GM21360 (cell line): ENCODE measurements around the gene PARD3B.

Experiments used
- ATAC-seq: cut with Tn5 transposase; IDR thresholded peaks from one replicate; pipeline ENCODE4 v1.9.1; 2021; ENCODE audit warnings: mild to moderate bottlenecking, moderate library complexity; ENCODE audit not compliant: unreplicated experiment

Gene PARD3B

DNA sequence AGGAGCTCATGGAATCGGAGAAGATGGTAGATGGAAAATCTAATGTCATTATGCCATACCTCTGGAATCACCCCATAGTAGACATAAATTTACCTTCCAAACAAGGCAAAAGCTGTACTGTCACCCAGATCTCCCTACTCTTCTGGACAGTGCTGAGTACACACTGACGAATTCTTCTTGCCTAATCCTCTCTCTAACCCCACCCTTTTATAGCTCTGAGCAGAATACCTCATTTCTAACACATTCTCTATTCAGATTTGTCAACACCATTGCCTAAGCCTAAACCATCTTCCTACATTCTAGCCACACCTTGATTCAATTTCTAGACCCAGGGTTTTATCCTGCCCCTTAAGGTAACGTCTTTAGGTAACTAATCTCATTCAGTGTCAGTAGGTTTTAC lies 816.0 kb downstream of the PARD3B start:
- ATAC-seq = no peak

DNA sequence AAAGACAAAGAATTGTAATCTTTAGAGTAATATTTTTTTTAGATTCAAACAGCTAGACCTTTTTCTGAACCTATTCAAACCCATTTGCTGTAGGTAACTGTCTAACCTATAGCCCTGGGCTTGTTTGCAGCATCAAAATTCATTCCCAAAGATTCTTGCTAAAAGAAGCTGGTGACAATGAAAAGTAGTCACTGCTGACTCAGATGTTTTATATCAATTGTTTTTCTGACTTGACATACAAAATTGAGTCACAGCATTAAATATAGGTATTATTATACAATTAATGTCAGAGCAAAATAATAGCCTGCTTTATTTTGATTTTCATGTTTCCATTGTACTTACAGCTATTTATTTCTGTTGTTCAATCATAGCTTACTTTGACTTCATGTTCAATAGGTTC lies 816.7 kb downstream of the PARD3B start:
- no peak for ATAC-seq

DNA sequence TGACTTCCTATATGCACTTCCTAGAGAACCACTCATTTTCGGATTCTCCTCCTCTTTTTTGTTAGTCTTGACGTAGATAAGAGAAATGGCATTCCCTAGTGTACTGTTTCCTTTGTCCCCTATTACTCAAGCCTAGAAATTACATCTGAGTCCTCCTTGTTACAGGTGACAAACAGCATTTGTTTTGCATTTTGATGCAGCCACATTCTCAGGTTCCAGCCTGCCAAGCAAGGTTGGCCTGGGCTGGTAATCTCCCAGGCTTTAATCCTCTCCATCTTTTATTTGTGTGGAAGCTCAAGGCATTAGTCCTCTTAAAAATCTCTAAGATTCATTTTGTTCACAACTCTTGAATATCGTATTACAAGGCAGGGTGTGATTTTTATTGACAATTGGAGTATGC lies 819.0 kb downstream of the PARD3B start:
- no peak for ATAC-seq

DNA sequence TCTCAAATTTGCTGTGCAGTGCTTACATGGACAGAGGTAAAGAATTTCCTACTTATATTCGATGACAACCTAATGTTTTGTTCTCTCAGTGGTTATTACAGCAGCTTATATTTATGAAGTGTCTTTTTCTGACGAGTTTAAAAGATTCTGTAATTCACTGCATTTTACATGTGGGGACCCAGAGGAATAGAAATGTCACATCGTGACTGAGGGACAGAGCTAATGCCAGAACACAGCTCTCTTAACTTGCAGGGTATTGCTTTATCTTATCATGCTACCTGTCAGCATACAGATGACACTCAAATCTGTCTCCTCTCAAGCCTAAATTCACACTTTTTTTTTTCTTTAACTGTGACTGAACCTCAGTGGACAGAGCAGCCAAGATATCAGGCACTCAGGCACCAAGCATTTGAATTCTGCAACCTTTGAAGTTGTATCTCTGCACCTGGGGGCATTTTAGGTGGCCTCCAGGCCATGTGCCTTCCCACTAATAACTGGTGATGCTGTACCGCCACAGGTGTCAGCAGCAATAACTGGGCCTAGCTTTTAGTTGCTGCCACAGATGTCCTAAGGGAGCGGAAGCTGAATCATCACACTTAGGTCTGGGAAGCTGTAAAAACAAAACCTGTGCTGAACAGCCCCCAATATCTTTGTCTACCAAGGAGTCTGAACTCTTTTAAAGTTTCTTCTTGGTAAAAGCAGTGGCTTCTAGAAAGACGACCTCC lies 821.2 kb downstream of the PARD3B start:
- ATAC-seq = no peak

DNA sequence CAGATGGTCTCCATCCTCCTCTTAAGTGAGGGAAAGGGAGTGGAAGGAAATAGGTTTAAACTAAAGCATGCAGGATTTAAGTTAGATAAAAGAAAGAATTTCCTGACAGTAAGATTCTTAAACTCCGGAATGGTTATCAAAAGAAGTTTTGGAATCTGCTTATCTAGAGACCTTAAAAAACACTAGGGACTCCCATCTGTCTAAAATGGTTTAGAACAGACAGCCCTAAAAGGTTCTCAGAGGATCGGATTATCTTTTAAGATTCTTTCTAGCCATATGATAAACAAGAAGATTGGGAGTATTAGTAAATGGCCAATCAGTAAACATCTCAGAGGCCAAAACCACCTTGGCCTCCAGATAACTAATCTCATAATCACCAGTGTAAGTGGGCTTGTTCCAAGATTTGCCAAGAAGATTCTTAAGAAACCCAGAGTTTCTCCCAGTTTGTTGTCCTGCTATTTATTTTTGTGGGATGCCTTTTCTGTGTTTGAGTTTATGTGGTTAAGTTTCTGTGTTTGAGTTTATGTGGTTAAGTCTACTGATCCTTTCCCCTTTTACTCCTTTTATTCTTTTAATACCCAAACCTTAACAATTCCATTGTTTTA lies 822.2 kb downstream of the PARD3B start:
- ATAC-seq = no peak

DNA sequence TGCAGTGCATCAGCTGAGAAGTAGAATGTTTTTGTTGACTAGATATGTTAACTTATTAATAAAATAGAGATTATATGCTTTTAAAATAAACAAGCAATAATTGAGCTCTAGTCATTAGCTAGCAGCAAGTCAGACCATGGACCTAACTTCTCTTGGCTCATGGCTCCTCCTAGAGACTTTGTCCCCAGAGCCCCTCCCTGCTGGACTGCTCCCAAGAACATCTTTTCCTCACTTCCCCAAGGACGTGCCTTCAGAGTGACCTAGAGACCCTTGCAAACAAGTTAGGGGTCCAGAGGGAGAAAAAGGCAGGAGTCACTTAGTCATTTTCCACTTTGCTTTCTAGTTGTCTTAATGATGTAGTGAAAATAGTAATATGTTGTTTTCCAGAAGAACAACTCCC lies 824.5 kb downstream of the PARD3B start:
- ATAC-seq = no peak

DNA sequence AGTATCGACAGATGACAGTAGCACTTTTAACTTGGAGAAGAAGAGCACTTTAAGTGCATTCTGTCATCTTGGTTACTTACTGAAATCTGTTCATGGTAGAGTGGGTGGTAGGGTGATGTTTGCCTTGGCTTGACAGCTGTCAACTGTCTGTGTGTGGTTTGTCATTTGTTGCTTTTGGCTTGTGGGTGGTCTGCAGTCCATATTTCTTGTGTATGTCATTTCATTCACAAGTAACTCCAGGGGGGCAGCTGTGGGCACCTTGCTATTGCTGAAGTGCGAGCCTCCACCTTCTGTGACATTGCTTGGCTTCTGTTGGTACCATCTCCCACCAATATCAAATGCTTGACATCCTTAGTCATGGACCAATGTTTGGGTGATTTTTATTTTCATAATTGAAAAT lies 825.5 kb downstream of the PARD3B start:
- ATAC-seq = no peak

DNA sequence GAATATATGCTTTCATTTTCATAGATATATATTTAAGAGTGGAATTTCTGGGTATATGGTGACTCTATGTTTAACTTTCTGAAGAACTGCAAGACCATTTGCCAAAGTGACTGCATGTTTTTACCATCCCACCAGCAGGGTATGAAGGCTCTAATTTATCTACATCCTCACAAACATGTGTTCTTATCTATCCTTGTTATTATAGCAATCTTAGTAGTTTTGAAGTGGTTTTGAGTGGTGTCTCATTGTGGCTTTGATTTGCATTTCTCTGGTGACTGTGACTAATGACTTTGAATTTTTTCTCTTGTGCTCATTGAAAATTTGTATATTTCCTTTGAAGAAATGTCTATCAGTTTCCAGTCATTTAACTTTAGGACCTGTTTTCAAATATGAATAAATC lies 826.9 kb downstream of the PARD3B start:
- ATAC-seq = no peak

DNA sequence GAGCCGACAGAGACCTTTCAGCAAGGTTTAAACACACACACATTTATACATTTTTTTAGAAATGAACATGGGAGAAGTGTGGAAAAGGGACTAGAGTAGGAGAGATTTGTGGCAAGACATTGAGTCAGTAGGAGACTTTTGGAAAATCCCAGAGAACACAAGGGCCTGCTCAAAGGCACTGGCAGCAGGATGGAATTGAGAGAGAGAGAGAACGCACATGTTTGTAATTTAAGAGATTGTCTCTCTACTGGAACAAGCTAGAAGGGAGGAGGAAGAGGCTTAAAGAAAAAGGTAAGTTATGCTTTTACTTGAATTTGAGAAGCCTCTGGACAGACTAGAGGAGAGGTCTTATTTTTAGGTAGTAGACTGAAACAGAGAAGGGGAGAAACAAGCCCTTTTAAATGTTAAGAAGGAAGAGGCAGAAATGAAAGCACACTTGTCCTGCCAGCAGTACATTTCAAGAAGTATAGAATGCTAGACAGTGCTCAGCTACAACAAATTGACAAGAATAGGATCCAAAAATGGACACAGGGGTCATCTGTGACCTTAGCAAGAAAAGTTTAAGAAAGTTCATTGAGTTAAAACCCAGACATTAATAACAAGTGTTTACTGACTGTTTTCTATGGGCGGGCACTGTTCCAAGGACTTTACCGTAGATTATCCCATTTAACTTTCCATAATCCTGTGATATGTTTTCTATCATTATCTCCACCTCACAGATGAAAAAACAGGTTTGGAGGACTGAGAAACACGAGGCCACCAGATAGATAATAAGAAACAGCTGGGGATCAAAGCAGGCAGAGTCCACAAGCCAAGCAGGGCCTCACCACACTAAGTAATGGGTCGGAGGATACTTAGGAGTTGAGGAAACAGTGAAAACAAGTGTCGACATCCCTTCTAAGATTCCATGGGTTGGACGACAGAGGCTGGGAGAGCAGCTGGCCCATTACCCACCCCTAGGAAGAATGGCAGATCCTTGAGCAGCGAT lies 830.5 kb downstream of the PARD3B start:
- no peak for ATAC-seq

DNA sequence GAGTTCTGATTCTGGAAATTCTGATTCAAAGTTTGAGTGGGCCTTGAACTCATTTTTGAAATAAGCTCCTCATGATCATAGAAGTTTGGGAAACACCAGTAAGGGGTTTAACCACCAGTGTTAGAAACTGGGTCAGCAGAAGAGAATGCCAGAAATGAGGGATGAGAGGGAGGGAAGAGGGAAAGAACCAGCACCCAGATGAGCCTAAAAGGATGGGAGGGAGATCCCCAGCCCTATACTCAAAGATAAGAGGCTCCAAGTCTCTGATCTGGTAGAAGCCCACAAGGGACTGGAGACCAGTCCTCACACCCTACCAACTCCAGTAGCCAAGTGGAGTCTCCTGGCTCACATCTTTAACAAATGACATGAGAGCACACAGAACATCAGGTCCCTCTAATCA lies 832.0 kb downstream of the PARD3B start:
- no peak for ATAC-seq

DNA sequence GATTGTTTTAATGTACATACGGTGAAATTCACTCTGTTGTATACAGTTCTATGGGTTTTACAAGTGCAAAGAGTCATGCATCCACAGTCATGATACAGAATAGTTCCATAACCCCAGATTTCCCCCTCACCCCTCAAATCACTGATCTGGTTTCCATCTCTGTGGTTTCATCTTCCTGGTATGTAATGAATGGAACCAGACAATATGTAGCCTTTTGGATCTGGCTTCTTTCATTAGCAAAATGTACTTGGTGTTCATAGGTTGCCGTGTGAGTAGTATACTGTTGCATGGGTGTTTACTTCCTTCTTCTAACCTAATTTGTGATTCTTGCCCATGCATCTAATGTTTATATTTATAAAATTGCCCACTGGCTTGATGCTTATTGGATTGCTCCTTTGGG lies 838.3 kb downstream of the PARD3B start:
- no peak for ATAC-seq

DNA sequence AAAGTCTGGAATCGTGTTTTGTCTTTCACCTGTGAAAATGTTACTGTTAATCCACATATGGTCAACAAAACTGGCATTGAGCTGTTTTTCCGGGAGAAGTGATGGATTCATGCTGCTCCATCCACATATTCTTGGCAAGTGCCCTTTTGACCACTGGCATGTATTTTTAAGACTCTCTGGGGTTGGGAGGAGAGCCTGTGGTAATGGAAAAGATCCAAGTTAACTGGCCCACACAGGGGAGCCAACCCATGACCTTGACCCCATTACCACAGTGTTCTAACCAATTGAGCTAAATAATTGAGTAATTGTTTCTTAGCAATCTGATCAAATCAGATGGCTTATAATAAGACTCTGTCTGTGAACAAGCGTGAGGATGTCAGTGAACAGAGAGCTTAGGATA lies 840.8 kb downstream of the PARD3B start:
- ATAC-seq = no peak

DNA sequence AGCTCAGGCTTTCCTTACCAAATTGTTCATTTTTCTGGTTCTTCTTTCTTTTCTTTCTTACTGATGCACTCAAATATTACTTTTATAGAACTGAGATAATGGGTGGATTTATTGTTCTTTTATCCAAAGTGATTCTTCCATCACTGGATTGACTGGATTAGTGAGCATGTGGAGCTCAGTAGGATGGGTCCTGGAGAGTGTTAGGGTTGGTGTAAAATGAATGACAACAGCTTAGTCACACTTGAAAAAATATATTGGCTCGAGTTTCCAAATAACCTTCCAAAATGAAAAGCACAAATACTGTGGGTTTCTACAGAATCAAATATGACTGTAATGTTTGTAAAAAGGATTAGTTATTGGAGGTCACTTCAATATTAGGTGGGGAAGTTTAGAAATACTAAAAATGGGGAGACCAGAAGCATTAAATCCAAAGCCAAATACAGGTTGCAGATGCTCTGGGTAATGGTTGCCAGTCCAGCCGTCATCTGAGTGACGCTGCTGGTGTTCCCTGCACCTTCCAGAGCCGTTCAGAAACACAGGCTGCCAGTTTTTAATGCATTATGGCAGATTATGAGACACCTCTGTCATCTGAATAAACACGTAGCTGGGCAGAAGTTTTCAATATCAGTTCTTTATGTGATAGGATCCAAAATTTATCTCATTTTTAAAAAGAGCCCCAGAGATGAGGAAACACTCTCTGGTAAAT lies 842.2 kb downstream of the PARD3B start:
- ATAC-seq = no peak

DNA sequence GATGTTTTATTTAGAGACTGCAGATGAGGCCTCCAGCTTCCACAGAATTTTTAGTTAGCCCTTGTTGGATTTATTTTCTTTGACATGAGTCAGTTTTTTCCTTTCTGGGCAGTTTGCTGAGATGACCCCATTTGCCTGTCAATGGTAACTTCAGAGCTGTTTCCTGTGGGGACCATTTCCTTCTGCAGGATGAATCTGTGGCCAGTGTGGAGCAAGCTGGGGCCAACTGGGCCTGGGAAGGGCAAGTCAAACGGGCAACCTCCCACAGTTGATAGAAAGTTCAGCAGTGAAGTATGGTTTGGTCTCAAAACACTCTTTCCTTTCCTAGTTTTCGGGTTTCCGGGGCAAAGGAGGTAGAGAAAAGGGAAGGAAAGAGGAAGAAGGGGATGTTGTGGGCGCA lies 845.6 kb downstream of the PARD3B start:
- ATAC-seq = no peak

DNA sequence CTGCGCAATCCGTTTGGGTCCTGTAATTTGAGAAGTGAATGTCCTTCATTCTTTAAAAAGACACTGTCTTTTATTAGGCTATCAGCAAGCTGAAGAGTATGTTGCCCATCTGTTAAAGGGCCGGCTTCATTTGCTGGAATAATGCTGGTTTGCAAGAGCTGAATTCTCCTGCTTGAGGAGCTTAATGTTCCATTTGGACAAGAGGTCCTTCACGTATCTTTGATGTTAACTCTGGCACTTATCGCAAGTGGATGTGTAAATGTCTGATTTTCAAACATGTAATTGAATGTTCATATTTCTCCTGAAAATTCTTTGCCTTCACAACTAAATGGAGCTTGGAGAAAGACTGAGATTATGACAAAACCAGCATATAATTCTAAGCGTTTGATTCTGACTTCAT lies 856.2 kb downstream of the PARD3B start:
- no peak for ATAC-seq

DNA sequence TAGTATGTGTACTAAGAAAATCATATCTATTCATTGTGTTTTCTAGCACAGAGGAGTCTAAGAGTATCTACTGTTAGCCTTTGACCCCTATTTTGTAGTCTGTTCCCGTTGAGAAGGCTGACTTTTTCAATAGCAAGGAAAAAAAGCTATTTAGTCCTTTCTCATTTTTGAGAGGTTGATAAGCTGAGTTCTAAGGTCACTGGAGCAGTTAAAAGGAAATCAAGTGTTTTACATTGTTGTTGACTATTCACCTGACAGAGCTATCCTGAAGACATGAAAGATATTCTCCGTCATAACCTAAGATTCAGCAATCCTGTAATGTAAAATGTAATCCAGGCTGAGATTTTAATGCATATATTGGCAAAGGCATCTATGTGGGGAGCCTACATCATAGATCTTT lies 856.7 kb downstream of the PARD3B start:
- ATAC-seq = no peak

DNA sequence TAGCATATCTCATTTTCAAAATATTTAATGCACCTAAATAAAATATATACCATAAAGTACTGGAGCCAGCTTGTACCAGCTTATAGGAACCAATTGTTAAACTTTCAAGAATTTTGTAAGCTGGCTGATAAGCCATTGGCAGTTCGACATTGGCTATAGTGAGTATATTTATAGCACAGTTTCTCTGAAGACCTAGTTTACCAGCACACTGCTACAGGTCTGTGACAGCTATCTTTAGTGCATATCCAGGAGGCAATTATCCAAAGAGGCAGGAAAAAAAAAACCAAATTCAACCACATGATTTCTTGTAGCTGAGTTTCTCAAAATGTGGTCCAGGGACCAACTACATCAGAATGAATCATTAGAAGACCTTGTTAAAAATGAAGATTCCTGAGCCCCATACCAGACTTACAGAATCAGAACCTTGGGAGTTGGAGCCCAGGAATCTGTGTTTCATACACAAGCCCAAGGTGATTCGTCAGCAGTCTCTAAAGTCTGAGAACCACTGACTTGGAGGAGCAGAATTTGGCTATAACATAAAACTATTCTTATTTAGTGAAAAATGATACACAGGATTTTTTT lies 858.1 kb downstream of the PARD3B start:
- no peak for ATAC-seq

DNA sequence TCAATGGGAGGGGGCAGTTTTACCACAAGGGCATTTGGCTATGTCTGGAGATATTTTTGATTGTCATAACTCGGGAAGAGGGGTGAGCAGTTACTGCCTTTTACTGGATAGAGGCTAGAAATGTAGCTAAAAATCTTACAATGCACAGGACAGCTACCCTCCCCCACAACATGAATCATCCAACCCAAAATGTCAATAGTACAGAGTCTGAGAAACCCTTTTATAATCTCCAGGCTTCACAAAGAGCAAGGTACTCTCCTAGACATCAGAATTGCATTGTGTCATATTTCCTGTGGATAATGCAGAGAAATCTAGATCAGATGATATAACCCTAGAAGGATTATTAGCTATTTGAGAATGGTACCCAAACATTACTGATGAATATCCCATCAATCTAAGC lies 859.9 kb downstream of the PARD3B start:
- ATAC-seq = no peak

DNA sequence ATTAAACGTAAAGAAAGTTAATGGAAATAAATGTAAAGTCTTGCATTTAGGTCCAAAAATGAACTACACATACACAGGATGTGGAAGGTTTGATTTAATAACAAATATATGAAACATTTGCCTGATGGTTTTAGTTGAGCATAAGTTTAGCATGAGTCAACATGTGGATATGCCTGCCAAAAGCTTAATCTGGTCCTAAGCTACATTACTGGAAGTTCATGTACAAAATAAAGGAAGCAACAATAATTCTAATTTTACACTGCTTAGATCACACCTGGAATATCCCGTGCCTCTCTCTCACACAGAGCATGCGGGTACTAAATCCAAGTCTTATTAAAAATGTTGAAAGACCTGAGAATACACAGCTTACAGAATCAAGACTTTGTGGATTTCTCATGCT lies 860.5 kb downstream of the PARD3B start:
- no peak for ATAC-seq

DNA sequence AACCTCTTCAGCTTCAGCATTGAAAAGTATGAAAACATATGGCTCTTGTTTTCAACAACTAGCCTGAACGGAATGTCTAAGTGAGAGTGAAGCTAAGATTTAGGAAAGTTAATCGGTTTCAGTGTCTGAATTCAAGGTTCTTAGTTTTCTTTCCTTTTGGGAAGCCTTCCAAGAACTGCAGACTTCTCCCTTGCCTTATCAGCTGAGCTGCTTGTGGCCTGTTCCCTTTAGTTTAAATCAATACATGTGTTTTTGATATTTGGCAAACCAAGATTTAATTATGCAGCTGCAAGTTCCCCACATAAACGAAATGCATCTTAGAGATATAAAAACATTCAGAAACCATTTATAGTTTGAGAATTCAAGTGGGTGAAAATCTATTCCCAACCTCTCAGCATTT lies 862.7 kb downstream of the PARD3B start:
- no peak for ATAC-seq

DNA sequence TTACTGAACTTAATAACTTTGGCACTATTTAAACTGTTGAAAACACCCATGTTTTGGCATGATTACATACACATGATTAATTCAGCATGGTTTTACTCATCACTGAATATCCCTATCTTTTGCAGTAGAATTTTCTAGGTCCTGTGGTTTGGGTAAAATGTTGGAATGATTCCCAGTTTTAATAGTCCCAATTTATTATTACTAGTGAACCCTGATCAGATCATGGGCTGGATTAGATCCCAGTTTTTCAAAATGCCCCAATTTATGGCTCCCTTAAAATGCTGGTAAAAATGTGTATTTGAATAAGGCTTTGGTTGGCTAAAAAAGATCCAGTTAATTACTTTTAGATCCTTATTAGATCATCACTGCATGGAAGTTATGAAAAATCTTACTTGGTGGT lies 863.4 kb downstream of the PARD3B start:
- no peak for ATAC-seq
